ENCODE results near the gene LRP1B.
"Not testable (repeated sequence)": the region's sequence is repeated elsewhere in the genome, so short reads cannot be mapped to it uniquely, and the experiment has no call there.

LRP1B gene

DNA sequence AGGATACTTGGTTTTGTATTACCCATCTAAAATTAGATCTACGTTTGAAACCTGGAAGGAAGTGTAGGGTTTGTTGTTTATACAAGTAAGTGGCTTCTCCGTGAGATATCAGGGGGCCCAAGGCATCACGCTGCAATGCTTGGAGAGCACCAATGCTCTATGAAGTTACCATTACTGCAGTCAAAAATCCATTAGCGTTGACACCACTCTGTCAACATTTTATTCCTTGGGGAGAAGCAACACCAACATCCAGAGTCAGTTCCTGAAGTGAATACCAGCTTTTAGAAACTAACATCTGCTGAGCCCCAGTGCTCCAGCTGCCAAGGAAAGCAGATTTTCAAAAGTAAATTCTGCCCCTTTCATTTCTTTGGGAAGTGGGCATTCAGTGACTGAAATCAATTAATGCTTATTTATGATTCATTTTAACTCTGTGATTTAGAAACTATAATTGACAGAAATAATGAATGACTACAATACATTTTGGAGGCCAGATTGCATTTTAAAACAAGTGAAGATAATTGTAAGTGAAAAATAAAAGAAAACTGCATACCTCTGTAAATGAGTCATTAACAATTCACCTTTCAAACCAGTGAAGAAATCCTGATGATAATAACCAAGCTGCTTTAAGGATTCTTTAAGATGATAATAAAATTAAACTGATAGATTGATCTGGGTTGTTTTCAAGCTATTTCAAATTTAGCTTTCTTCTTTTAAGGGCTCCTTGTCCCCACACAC is 30.5 kb downstream of the LRP1B start:
- no peak for DNase-seq

DNA sequence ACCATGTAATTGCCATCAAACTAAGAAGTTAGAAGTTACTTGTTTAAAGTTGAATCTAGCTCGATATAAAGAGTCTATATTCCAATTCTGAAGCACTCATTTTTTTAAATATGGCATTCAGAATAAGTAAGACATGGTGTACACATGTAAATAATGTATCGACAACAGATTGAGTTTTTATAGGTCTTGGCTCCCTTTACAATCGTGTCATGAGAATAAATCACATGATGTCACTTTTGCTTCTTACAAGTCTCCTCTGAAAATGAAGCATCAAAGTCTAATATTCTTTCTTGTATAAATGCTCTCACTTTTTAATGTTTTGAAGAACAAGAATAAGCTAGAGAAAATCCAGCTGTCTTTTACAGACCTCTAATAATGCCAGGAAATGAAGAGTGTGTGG is 33.1 kb downstream of the LRP1B start:
- DNase-seq: no peak

DNA sequence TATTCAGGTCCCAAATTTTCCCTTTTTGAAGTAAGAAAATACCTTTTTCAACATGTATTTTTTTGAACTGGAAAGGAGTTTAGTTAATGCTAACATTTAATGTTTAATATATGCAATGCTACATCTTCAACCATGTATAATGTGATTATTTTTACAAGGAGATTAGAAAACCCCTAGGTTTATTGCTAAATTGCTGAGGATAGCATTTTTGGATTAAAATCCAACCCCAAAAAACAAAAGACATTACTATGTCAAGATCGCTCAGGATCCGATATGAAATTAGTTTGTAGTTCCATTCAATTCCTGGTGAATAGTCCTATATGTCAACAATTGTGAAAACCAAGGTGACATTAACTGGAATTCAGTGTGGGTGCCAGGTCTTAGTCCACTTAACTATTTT is 35.2 kb downstream of the LRP1B start:
- no peak for DNase-seq

DNA sequence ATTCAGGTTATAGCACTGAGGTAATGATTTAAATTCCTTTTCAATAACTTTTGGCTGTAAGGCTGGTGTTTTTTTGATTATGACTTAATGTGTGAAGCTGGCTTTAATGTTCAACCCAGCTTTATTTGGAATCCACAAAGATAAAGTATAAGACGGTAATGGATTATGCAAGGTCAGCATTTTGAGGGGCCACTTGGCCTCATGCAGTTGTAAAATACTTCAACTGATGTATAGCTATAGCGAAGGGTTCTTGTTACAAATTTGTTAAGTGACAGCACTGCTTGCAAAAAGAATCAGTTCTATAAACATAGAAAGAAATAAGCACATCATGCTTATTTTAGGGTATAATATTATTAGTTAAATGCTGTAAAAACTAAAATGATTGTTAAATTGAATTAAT is 36.6 kb downstream of the LRP1B start:
- DNase-seq: no peak

DNA sequence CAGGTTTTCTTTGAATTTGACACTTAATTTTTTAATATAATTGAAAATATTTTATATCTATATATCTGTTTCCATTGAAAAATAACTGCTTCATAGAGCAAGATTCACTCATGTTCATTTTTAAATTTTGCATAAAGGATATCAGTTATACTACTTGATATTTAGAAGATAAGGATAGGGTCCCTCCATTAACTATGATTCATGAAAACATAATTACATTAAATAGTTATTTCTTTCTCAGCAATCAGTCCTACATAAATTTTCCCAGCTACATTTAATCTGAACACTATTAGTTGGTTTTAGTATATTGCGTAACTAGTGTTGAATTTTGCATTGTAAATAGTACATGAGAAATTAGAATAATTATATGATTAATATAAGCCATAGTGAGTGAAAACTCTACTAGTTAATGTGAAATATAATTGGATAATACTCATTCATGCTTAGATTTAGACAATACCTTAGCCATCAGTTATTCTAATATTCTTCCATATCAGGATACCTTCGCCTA is 42.7 kb downstream of the LRP1B start:
- no peak for DNase-seq

DNA sequence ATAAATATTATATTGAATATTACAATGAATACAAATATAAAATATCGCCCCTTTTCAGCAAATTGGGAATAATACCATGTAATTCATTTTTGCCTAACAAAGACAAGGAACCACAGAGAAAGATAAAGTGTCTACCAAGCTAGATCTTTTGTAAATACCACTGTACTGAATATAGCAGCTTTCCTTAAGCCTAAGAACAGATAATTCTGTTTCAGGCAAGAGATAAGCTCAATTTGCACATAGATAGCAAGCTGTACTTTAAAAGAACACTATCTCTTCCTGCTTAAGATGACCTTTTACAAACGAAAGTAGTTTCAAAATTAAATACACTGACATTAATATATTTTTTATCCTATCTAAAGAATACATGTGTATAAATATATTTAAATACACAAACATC is 43.2 kb downstream of the LRP1B start:
- not testable (repeated sequence) for DNase-seq

DNA sequence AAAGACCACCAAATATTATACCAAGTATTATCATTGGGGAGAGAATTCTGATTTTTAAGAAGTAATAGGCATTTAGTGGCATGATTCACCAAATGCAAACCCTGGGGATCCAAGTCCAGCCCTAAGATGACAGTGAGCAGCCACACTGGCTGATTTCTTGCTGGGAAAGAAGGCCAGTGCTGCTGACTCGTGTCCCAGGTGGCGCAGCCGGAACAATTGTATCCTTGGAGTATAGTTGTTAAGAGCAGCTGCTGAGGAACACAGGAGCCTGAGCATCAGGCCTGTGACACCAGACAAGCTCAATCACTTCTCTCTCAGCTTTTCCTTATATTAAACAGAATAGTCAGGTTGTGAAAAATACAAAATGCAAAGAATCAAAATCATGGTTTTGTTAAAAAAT is 48.4 kb downstream of the LRP1B start:
- no peak for DNase-seq

DNA sequence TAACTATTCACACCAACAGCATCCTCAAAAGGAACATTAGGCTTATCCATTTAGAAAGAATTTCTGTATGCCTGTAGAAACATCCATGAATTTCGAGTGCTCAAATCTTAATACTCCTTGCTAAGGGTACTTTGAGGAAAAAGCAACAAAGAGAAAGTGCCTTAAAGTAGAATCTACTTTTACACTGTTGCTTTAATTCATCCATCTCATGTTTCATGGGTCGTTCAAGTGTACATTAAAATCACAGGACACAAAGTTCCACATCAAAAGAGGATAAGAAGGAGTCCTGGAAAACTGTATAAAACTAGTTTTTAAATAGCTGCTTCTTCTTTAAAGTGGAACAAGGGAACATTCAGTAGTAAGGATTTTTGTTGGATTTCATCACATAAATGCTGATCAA is 54.5 kb downstream of the LRP1B start:
- DNase-seq: no peak

DNA sequence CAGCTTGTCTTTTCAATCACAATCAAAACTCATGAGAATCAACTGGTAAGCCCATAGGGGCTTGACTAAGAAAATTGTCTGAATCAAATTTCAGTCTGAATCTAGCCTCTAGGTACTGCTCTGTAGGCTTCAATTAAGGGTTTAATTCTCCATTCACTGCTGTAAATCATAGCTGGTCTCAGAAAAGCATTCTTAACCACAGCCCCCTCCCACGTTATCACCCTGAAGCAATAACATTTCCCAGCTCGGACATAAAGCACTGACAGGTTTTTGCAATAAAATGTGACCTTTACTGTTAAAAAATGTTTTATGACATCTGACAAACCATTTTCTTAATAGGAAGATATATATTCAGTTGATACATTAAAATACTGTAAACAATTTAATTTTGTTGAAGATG is 55.0 kb downstream of the LRP1B start:
- DNase-seq: no peak

DNA sequence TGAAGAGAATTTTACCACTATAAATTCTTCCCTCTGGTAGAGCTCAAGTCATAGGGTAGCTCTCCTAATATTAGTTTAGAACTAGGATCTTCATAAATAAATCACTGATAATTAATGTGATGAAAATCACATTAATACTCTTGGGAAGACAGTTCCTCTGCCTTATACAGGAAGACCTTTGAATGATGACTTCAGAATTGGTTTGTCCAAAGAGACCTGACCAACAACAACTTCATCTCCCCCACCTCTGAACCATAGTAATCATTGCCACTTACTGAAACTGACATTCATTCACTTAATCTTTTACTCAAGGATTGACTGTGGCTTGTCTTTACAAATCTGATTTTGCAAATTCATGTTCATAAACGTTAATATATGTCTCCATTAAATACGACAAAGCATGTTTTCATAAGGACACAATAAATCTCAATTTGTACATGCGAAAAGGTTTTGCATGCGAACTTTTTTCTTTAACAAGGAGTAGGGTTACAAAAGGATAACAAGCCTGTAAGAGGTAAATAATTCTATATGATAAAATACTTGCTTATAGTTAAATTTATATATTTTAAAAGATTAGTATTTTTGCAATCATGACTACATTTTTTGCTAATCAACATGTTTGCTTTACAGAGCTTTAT is 61.4 kb downstream of the LRP1B start:
- no peak for DNase-seq

DNA sequence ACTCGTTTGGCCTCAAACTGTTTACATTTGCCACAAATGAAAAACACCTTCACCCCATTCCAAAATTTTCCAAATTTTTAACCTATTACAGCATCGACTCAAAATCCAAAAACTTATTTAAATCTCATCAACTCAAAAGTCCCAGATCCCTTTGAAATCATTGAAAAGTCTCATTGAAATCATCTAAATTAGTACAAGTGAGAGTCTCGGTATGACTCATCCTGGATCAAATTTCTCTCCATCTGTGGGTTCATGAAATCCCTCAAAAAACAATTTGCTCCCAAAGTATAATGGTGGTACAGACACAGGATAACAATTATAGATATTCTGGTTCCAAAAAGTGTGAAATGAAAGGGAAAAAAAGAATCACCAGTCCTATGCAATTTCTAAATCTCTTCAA is 65.1 kb downstream of the LRP1B start:
- no peak for DNase-seq

DNA sequence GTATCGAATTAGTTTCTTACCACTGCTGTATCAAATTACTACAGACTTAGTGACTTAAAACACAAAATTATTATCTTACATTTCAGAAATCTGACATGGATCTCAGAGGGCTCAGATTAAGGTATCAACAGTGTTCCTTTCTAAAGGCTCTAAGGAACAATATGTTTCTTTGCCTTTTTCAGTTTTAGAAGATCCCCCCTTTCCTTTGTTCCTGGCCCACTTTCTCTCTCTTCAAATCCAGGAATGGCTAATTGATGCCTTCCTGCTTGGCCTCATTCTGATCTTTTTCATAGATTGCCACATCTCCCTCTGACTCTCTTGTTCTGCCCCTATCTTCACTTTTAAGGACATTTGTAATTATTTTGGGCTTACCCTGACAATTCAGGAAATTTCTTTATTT is 65.7 kb downstream of the LRP1B start:
- no peak for DNase-seq

DNA sequence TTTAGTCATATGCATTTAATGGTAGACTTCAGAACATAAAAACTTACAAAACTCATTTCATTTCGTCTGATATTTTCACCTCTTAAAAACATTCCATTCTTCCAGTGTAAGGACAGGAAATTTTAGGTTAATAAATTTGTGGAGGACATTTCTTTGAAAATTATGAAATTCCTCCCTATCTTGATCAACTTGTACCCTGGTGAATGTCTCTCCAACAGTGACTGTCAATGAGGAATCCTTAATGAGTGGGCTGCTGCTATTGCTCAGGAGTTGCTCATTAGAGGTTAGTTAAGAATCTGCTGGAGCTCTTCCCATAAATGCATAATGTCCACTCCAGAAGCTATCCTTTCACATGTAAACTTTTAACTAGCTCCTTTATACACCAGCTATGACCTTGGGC is 69.1 kb downstream of the LRP1B start:
- no peak for DNase-seq

DNA sequence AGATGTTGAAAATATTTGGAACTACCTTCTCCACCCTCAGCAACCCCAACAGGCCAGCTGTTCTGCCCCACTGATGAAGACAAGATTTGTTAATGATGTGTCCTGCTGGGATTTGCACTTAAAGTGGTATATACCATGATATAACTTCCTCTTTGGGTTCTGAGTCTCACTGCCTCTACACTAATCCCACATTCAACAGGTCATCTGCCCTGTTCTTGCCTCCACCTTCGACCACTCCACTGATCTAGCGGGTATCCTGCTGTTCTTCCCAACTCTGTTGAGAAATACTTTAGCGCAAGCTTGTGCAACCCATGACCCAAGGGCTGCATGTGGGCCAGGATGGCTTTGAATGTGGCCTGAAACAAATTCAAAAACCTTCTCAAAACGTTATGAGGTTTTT is 72.7 kb downstream of the LRP1B start:
- DNase-seq: no peak

DNA sequence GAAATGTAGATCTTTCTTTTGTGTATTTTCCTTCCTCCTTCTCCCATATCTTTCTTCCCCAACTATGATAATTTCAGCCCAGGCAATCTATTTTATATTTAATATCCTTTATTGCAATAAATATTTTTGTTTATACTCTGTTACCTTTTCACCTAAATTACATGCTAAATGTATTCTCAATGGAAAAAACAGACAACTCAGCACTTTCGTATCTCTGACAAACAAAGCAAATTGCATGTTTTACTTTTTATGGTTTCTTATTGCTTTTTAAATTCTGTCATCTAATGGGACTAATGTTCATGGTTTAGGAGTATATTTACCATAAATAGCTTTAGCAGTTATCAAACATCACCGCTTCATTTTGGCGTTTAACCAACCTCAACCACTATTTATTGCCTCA is 74.0 kb downstream of the LRP1B start:
- DNase-seq: no peak

DNA sequence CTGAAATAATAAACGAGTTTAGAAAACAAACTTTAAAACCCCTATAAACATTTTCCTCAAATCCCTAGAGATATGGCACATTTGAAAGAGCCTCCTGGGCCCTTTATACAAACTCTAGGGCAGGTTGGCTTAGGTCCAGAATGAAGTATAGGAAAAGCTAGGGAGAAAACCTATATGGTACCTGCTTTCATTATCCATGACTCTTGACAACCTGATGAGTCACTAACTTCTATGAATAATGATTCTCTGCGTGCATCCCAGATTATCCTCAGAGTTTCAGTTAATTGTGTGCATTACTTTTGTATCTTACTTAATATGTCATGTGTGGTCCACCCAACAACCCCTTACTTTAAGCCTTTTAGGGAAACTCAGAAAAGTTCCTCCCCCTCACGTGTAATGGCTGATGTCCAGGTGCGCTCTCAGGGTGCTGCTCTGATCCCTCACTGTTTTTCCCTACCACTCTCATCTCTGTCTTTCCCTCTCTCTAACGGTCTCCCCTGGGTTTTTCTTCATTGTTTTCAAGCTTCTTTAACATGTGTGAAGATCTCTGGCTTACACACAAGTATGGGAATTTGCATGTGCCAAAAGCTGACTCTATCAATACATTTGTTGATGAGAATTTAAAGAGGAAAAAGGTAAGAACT is 78.5 kb downstream of the LRP1B start:
- DNase-seq: no peak

DNA sequence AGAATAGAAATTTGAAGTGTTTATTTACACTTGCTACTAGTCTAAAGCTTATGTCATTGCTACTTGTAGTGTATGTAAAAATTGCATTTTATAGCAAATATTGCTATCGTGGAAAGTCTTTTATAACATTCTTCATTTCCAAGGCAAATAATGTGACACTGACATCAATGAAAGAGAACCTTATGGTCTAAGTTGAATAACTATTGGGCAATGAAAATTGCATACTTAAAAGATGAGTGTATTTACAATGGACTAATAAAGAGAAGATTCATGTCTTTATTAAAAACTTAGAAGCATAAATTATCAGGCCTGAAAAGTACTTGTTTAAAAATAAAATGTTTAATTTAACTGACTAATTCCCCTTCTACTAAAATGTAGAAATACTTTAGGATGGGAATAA is 82.2 kb downstream of the LRP1B start:
- no peak for DNase-seq

DNA sequence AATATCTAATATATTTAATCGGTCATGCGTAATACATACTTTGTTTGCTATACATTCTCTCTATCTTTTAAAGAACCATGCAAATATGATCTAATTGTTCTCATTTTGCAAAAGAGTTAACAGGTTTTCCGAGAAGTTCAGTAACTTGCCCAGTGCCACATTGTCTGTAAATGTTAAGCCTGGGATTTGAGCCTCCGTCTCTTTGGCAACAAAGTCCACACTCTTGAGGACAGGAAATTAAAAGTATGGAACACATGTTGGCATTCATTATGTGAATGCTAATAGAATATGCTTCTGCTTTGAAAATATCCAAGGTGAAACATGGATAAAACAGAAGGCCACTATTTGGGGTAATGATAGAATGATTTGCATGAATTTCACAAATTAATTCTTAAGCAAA is 85.2 kb downstream of the LRP1B start:
- no peak for DNase-seq

DNA sequence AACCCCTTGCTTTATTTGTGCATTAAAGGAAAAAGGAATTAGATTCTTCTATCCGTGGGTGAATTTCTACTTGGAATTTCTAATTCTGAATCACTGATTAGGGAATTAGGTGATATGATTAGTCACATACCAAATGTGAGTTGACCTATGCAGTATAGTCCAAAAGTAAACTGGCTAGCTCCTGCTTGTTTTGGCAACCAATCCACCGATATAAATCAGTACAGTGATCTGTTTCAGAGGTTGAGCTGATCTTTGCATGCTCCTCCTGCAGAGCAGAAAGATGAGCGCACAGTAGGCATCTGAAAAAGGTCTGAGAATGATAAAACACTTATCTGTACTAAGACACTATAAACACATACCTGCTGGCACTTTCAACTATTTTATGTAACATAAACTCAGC is 86.6 kb downstream of the LRP1B start:
- DNase-seq: no peak

DNA sequence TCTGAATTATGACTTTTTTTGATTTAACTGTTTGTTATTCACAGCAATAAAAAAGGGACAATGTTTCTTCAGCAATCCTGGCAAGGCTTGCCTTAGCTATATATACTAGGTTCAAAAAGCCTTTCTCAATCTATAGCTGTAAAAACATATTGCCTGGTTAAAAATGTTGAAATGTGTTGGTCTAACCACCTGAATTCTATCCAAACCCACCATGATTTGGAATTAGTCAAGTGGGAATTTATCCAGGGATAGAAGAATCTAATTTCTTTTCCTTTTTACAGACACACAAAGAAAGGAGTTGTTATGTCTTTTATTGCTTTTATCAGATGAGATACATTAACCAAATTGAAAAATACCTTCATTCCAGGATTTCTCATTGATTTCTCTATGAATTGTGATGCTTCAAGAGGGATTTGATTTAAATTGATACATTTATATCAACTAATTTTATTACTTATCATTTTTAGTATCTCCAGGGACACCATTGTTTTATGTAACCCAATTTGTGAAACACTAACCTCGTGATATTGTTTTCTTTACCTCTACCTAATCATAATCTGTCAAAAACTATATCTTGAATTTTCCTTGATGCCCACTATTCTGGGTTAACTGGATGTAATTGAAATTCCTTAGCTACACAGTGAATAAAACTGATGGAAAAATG is 88.1 kb downstream of the LRP1B start:
- DNase-seq: no peak

DNA sequence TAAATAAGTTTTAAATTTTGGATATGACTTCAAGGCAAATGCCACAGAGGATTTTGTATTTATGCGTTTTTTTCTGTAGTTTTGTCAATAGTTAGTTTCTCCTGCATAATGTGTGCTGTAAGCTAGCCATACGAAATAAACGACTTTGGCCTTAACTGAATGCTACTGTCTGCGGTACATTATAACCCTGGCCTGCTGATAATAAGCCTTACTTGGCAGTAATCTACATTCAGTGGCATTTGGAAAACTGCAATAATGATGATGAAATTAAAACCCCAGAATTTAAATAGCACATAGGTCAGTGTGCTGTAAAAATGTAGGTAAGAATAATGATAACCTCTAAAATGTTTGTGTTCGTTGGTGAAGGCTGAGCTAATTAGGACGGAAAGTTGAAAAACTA is 88.8 kb downstream of the LRP1B start:
- DNase-seq: no peak

DNA sequence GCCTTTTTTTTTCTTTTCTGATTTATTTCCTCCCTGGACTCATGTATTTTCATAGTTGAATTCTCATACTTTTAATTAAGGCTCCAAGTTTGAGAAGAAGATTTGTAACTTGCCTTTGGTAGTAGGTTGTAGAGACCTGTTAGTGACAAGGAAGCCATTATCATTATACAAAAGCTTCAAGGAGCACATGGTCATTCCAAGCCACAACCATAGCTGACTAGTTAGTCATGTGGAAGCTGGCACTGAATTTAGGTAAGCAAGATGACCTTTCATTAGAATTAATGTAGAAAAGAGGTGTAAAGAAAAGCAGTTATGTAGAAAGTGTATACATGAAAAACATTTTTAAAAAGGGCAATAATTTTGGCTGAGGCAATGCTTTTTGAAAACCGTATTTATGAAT is 89.7 kb downstream of the LRP1B start:
- DNase-seq: no peak

DNA sequence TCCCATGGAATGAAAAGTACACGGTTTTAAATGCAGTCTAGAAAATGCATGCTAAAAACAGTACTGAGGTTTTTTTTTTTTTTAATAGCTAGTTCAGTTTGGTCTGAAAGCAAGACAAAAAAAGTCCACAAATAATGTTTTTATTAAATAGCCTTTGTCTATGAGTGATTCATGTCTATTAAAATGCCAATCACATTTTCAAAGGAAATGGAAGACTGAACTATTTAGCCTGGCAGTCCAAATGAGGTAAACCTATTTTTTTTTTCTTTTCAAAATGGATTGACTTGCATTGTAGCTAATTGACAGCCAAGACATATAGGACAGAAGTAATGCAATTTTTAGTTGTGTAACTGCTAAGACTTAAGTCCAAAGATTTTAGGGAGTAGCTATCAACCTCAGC is 90.3 kb downstream of the LRP1B start:
- DNase-seq: no peak

DNA sequence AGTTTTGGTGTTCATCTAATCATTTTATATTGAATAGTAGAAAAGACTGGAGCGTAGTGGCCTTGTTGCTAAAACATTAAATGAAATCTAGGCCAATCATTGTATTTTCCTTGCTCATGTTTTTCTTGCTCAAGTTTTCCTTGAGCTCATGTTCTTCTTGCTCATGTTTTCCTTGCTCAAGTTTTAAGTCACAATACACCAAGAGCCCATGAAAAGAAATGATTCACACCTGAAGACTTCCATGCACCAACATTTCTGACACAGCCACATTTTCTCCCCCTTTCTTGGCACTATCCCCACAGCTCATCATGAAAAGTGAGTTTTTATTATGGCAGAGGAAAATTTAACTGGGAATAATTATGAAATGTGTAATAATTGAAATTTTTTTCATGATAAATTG is 92.0 kb downstream of the LRP1B start:
- DNase-seq: no peak

All from activated CD4-positive, CD25-positive, alpha-beta regulatory T cell treated with anti-CD3 and anti-CD28 coated beads, Interleukin-2, amount 50 U/mL, for 72 hours (primary cell).